OCI-LY1 (cell line): ENCODE measurements around the gene CELSR2.

ENCODE experiments used
- EZH2 ChIP-seq: fragments of 200-600 bp; sonication (generic), shearing (Covaris generic); IDR thresholded peaks from 2 replicates; pipeline ENCODE4 v1.8.0; 2017; ENCODE audit warnings: borderline replicate concordance, mixed run types, mild to moderate bottlenecking, antibody characterized with exemption, low read length, moderate library complexity, mixed read lengths
- TF ChIP-seq, protein P1 (sequence below): fragments of 200-600 bp; sonication (generic), shearing (Covaris generic); IDR thresholded peaks from 2 replicates; pipeline ENCODE4 v1.5.1; 2017; ENCODE audit warnings: mild to moderate bottlenecking, antibody characterized with exemption, low read length, moderate library complexity, mixed read lengths

GRCh38 chr1:109238382-109238781, 11.0 kb upstream of the CELSR2 start:
- TF ChIP-seq, protein P1, sequence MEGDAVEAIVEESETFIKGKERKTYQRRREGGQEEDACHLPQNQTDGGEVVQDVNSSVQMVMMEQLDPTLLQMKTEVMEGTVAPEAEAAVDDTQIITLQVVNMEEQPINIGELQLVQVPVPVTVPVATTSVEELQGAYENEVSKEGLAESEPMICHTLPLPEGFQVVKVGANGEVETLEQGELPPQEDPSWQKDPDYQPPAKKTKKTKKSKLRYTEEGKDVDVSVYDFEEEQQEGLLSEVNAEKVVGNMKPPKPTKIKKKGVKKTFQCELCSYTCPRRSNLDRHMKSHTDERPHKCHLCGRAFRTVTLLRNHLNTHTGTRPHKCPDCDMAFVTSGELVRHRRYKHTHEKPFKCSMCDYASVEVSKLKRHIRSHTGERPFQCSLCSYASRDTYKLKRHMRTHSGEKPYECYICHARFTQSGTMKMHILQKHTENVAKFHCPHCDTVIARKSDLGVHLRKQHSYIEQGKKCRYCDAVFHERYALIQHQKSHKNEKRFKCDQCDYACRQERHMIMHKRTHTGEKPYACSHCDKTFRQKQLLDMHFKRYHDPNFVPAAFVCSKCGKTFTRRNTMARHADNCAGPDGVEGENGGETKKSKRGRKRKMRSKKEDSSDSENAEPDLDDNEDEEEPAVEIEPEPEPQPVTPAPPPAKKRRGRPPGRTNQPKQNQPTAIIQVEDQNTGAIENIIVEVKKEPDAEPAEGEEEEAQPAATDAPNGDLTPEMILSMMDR = no peak
- TF ChIP-seq EZH2 = no peak
